Subcutaneous adipose tissue (tissue), 4 donors: ENCODE measurements around the gene ADAMTSL1. TPM values are rescaled to one million over a fixed set of nuclear protein-coding genes. Genes with fewer than 3 reads are reported as not detected.

Source experiments
- total RNA-seq, 4 donors: library from RNA; depleted of rRNA; stranded (reverse); fragments of >200 nt; gene quantifications; one replicate each; pipeline ENCODE4 v1.1.0, GENCODE V29; 2016
- TF ChIP-seq, protein P1 (sequence below): fragments of 450-650 bp; IDR thresholded peaks from one replicate; pipeline ENCODE4 v1.5.1; 2016; ENCODE audit warnings: low read depth, mild to moderate bottlenecking, control low read depth, antibody characterized with exemption, moderate library complexity

ADAMTSL1 gene
- total RNA-seq, 4 donors from 2014 or later = 0.49 to 16.4 (median 10.5) TPM

DNA sequence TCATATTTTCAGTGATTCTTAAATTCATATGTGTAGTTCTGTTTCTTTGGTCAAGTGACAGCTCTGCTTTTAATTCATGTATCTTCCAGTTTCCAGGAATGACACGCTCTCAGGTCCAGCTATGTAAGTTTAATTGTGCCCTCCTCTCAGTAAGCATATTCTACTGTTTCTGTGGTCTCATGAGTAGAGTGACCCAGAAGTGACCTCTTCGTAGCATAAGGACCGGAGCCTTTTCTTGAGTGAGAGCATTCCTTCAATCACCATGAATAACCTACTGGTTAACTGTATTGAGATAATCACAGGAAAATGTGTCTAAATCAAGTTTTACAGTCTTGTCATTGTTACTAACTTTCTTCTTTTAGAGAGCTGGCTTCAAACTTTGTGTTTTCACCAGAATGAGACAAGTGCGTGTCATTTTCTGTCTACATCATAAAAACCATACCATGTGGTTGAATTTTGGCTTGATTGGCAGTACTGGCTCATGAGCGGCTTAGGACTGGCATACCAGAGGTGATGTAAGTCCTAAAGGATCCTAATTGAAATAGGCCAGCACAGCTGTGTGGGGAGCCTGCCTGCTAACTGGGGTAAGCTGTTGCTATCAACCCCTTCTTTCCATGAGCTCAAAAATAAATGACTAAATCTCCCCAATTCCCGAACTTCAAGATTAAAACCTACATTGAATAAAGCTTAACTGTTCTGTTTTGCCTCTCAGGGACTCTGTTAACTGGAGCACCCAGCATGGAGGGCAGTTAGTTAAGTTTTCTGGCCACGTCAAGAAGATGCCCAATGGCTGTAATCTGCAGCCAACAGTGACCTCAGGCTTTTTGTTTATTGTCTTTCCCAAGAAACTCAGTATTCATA is 4.8 kb downstream of the ADAMTSL1 start:
- TF ChIP-seq, protein P1, sequence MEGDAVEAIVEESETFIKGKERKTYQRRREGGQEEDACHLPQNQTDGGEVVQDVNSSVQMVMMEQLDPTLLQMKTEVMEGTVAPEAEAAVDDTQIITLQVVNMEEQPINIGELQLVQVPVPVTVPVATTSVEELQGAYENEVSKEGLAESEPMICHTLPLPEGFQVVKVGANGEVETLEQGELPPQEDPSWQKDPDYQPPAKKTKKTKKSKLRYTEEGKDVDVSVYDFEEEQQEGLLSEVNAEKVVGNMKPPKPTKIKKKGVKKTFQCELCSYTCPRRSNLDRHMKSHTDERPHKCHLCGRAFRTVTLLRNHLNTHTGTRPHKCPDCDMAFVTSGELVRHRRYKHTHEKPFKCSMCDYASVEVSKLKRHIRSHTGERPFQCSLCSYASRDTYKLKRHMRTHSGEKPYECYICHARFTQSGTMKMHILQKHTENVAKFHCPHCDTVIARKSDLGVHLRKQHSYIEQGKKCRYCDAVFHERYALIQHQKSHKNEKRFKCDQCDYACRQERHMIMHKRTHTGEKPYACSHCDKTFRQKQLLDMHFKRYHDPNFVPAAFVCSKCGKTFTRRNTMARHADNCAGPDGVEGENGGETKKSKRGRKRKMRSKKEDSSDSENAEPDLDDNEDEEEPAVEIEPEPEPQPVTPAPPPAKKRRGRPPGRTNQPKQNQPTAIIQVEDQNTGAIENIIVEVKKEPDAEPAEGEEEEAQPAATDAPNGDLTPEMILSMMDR = no peak

DNA sequence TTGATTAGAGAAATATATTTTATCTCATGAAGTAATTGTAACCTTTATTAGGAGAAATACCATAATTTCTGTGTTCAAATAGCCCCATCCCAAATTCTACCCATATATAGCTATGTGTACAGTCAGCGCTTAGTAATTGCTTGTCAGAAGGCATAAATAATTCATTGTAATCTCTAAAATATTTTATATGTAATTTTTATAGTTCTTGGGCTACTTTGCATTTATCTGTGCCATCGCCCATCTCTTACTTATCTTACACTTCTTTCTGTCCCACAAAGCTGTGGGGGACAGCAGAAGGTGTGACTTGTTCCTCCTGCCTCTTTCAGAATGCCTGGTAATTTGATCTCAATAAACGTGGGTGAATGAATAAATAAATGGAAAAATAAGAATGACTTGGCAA is 5.5 kb downstream of the ADAMTSL1 start:
- TF ChIP-seq, protein P1 = no peak

DNA sequence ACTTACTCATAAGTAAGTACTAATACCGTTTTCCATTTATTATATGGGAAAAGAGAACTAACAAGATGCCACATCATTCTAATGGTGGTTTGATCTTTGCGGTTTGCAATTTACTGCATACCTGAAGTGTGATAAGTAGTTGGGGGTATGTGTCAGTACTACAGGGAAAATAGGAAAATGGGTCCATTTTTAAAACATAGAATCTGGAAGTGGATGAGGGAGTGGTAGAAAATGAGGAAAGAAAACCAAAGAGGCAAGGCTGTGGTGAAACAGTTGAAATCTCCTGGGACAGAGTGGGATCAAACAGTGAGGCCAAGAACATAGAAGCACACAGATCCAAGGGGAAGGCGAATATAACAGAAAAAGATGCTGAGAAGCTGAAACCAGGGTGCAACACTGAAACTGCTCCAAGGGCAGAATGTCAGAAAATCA is 6.7 kb downstream of the ADAMTSL1 start:
- TF ChIP-seq, protein P1 = no peak

DNA sequence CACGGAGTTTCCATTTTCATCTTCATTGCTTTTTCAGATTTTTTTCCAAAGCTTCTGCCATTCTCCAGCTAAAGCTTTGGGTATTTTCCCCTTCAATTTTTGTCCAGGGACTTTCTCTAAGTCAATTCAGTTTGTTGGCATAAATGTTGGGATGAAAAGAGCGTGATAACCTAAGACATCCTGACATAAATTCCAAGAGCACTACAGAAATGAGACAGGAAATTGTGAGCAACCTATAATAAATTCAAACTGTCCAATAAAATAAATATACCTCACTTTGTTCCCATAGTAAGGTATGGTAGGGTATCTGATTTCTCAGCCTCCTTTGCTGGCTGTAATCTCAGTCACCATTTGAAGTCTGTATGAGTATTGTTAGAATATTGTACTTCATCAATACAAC is 8.4 kb downstream of the ADAMTSL1 start:
- TF ChIP-seq, protein P1 = no peak

DNA sequence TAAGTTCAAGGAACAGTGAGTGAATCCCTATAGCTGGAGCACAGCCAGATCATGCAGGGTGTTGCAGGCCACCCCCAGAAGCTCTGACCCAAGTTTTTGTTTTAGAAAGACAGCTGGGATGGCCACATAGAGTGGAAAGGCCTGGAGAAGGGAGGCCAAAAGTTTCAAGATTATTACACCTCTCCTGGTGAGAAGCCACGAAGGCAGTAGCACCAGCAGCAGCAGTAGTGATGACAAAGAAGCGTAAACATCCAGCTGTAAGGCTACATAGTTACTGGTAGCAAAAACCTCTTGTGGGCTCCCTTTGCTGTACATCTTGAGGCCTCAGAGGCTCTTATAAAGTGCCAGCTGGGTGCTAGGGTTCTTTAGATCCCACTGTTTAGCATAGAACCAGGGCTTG is 11.8 kb downstream of the ADAMTSL1 start:
- TF ChIP-seq, protein P1 = no peak

DNA sequence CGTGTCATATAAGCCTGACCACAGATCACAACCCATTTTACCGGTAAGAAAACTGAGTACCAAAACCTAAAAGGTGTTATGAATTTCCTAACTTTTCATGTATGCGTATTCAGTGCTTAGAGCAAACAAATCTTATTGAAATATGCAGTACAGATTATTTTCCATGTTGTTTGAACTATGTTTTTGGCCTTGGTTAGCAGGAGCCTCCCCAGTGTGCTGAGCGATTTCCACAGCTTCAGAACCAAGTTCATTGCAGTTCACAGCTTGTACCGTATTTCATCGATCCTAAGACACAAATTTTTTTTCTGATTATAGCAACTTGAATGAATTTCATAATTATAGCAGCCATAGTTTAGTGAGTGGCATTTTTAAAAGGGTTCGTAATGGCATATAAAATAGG is 13.7 kb downstream of the ADAMTSL1 start:
- TF ChIP-seq, protein P1 = no peak

DNA sequence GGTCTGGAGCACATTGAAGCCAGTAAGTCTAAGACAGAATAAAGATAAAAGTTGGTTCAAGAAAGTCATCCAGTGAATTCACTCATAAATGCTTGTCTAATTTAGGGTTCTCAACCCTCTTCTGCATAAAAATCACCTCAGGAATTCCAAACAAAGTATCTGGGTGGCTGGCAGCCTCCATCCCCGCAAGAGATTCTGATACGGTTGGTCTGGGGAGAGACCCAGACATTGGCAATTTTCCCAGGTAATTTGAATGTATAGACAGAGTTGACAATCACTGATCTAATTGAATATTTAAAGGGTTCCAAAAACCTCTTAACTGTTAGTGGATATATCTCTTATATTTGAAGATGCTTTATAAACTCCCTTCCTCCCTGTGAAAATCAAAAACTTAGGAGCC is 14.9 kb downstream of the ADAMTSL1 start:
- TF ChIP-seq, protein P1 = no peak
